HepG2 (cell line): ENCODE measurements around the gene SRSF6. TPM values are rescaled to one million over a fixed set of nuclear protein-coding genes. Genes with fewer than 3 reads are reported as not detected.

Experiments used
- AFF4 ChIP-seq: sonication (generic); formaldehyde crosslinking; IDR thresholded peaks from 2 replicates; pipeline ENCODE4 v1.4.0; 2020; ENCODE audit warnings: missing genetic modification reagents
- FOSL1 ChIP-seq: sonication (generic); formaldehyde crosslinking; IDR thresholded peaks from 2 replicates; pipeline ENCODE4 v1.9.0; 2021; ENCODE audit warnings: missing genetic modification reagents, borderline replicate concordance
- FOXP1 ChIP-seq, 2 experiments: fragments of 450-650 bp in 1 of 2; IDR thresholded peaks; 2 replicates each; pipeline ENCODE4 v1.6.1; 2017 to 2018; ENCODE audit warnings: antibody characterized with exemption in 1 of 2
- MIER3 ChIP-seq: IDR thresholded peaks from 2 replicates; pipeline ENCODE4 v1.6.1; 2016; ENCODE audit warnings: missing compliant biosample characterization, borderline replicate concordance
- NCOA2 ChIP-seq: sonication (generic); formaldehyde crosslinking; IDR thresholded peaks from 2 replicates; pipeline ENCODE4 v1.8.0; 2022; ENCODE audit warnings: inconsistent platforms
- NR2C2 ChIP-seq: sonication (generic); formaldehyde crosslinking; IDR thresholded peaks from 2 replicates; pipeline ENCODE4 v1.4.0; 2020; ENCODE audit warnings: missing genetic modification reagents, mild to moderate bottlenecking, moderate library complexity, borderline replicate concordance
- NR2F1 ChIP-seq, 2 experiments: fragments of 450-650 bp in 1 of 2; formaldehyde crosslinking in 1 of 2; IDR thresholded peaks; 2 replicates each; pipeline versions ENCODE4 v1.5.0 to v1.6.1; 2016 to 2020; ENCODE audit warnings: mild to moderate bottlenecking in 1 of 2, missing compliant biosample characterization in 1 of 2, missing genetic modification reagents in 1 of 2, moderate library complexity in 1 of 2
- RXRA ChIP-seq: sonication (generic); formaldehyde crosslinking; IDR thresholded peaks from 2 replicates; pipeline ENCODE4 v1.5.1; 2020; ENCODE audit warnings: missing genetic modification reagents
- SMC3 ChIP-seq: IDR thresholded peaks from 2 replicates; pipeline ENCODE4 v1.6.1; 2011; ENCODE audit warnings: low read length, improper control_type of control experiment
- SUZ12 ChIP-seq: fragments of 150-350 bp; IDR thresholded peaks from 2 replicates; pipeline ENCODE4 v1.6.1; 2014; ENCODE audit warnings: low read depth, low read length
- TCF7L2 ChIP-seq: IDR thresholded peaks from 2 replicates; pipeline ENCODE4 v1.6.1; 2011; ENCODE audit warnings: mild to moderate bottlenecking, low read depth, low read length, moderate library complexity
- ZBTB1 ChIP-seq: sonication (generic); formaldehyde crosslinking; IDR thresholded peaks from 2 replicates; pipeline ENCODE4 v1.4.0; 2020; ENCODE audit warnings: missing genetic modification reagents, borderline replicate concordance
- ZBTB34 ChIP-seq: sonication (generic); formaldehyde crosslinking; IDR thresholded peaks from 2 replicates; pipeline ENCODE4 v1.8.0; 2022; ENCODE audit warnings: mild to moderate bottlenecking, missing genetic modification reagents
- ZBTB8A ChIP-seq: sonication (generic); formaldehyde crosslinking; IDR thresholded peaks from 2 replicates; pipeline ENCODE4 v1.4.0; 2020; ENCODE audit warnings: mild to moderate bottlenecking, low read depth, missing genetic modification reagents, borderline replicate concordance
- ZHX2 ChIP-seq, 2 experiments: sonication (generic) in 1 of 2; formaldehyde crosslinking in 1 of 2; IDR thresholded peaks; 2 replicates each; pipeline versions ENCODE4 v1.6.1 to v1.9.0; 2014 to 2022; ENCODE audit warnings: antibody characterized with exemption in 1 of 2, borderline replicate concordance in 1 of 2, inconsistent platforms in 1 of 2, low read depth in 1 of 2, missing genetic modification reagents in 1 of 2
- ZNF547 ChIP-seq: sonication (generic); formaldehyde crosslinking; IDR thresholded peaks from 2 replicates; pipeline ENCODE4 v1.5.1; 2020; ENCODE audit warnings: mild to moderate bottlenecking, missing genetic modification reagents
- ZNF563 ChIP-seq: sonication (generic); formaldehyde crosslinking; IDR thresholded peaks from 2 replicates; pipeline ENCODE4 v1.8.0; 2022; ENCODE audit warnings: mild to moderate bottlenecking, moderate library complexity, missing genetic modification reagents
- ZNF768 ChIP-seq: sonication (generic); formaldehyde crosslinking; IDR thresholded peaks from 2 replicates; pipeline ENCODE4 v1.4.0; 2020; ENCODE audit warnings: missing genetic modification reagents
- polyA plus RNA-seq, 8 experiments: library from polyadenylated mRNA; depleted of rRNA in 3 of 8; stranded (reverse) in 7 of 8; unstranded in 1 of 8; fragments of >200 nt; fragmentation: Illumina TruSeq in 4 of 8; extraction: Trizol in 4 of 8; gene quantifications; 2 replicates each; pipeline versions ENCODE4 v1.2.1 to v1.2.3, GENCODE V29; 2011 to 2016; ENCODE audit warnings: low read depth in 4 of 8, missing spikeins in 1 of 8, mixed read lengths in 1 of 8; ENCODE audit not compliant: insufficient read depth in 1 of 8
- total RNA-seq, 5 experiments: library from RNA; depleted of rRNA; stranded (reverse); fragments of >200 nt; fragmentation: Illumina TruSeq; extraction: Trizol; gene quantifications; 2 replicates each; pipeline ENCODE4 v1.2.3, GENCODE V29; 2016; ENCODE audit warnings: low read depth in 1 of 5

Gene SRSF6
- total and polyA plus RNA-seq, 2 of the 13 experiments (the other 11 are each of a cell fraction or from before 2014, with no cell fraction given), result 156 to 194 TPM

- TF ChIP-seq NCOA2 (CRISPR knock-in tag) (no peak; the same call in 1 of the 2 replicates), ZNF547 (CRISPR knock-in tag) (no peak), NR2C2 (CRISPR knock-in tag) (peak; percentile 98), NR2F1 (CRISPR knock-in tag; IDR thresholded peaks at IDR 0.05) (peak; percentile 91 to 92), SMC3 (no peak), ZHX2 (IDR thresholded peaks at IDR 0.05; ENCODE audit: low read depth) (peak; percentile 78), ZHX2 (CRISPR knock-in tag; IDR thresholded peaks at IDR 0.05; ENCODE audit: borderline replicate concordance) (no peak), AFF4 (CRISPR knock-in tag) (no peak), ZNF768 (CRISPR knock-in tag) (no peak), FOSL1 (CRISPR knock-in tag) (no peak), FOXP1 (IDR thresholded peaks at IDR 0.05) (no peak), FOXP1 (CRISPR knock-in tag; IDR thresholded peaks at IDR 0.05) (no peak), TCF7L2 (no peak), SUZ12 (no peak), ZNF563 (CRISPR knock-in tag) (no peak), ZBTB34 (CRISPR knock-in tag) (no peak), MIER3 (CRISPR knock-in tag) (no peak), RXRA (peak; percentile 59; the same call in 1 of the 2 replicates), ZBTB1 (CRISPR knock-in tag) (no peak), ZBTB8A (CRISPR knock-in tag) (no peak)
Observed at GRCh38 chr20:43459022-43459942, 1.6 kb downstream of the SRSF6 start (continued).
